NCI-H446 treated with DMSO at 0.1 percent for 48 hours (cell line): ENCODE data around the gene C8B.

Experiments
- DNase-seq: peaks from one replicate; lab custom pipeline; 2025; lab: John Stamatoyannopoulos, UW

The C8B gene

GRCh38 chr1:56972976-56973375 is 7.2 kb upstream of the C8B start:
- no peak for DNase-seq

- no peak for DNase-seq
Observed at GRCh38 chr1:56970280-56970679, 4.5 kb upstream of the C8B start.

- no peak for DNase-seq
Observed at GRCh38 chr1:56968878-56969495, 3.2 kb upstream of the C8B start.

GRCh38 chr1:56967900-56968832 is 2.4 kb upstream of the C8B start:
- DNase-seq: no peak

GRCh38 chr1:56967355-56967754 is 1.5 kb upstream of the C8B start:
- DNase-seq: no peak

GRCh38 chr1:56966698-56966999 is 834 bp upstream of the C8B start:
- DNase-seq: no peak

GRCh38 chr1:56965191-56965590 is 624 bp downstream of the C8B start:
- DNase-seq: no peak

- DNase-seq: no peak
Observed at GRCh38 chr1:56964349-56965017, 1.3 kb downstream of the C8B start.

- DNase-seq: no peak
Observed at GRCh38 chr1:56963667-56964066, 2.1 kb downstream of the C8B start.

GRCh38 chr1:56961426-56961825 is 4.4 kb downstream of the C8B start:
- no peak for DNase-seq

GRCh38 chr1:56958526-56958925 is 7.3 kb downstream of the C8B start:
- no peak for DNase-seq

- DNase-seq: no peak
Observed at GRCh38 chr1:56957931-56958330, 7.9 kb downstream of the C8B start.

GRCh38 chr1:56954664-56955063 is 11.2 kb downstream of the C8B start:
- DNase-seq: no peak

- DNase-seq: no peak
Observed at GRCh38 chr1:56953386-56953785, 12.4 kb downstream of the C8B start.

- DNase-seq: no peak
Observed at GRCh38 chr1:56952501-56952900, 13.3 kb downstream of the C8B start.

GRCh38 chr1:56948403-56949023 is 17.3 kb downstream of the C8B start:
- DNase-seq: no peak

- no peak for DNase-seq
Observed at GRCh38 chr1:56940039-56940438, 25.8 kb downstream of the C8B start.

- no peak for DNase-seq
Observed at GRCh38 chr1:56939209-56939608, 26.6 kb downstream of the C8B start.

- no peak for DNase-seq
Observed at GRCh38 chr1:56938646-56939045, 27.2 kb downstream of the C8B start.

- no peak for DNase-seq
Observed at GRCh38 chr1:56934430-56935060, 31.3 kb downstream of the C8B start.

GRCh38 chr1:56933606-56934005 is 32.2 kb downstream of the C8B start:
- DNase-seq: no peak

- no peak for DNase-seq
Observed at GRCh38 chr1:56933161-56933560, 32.7 kb downstream of the C8B start.
